Islet of Langerhans (tissue), 1 donor: Measurements from ENCODE around the gene CDK5RAP3.
"Not testable (repeated sequence)": the region's sequence is repeated elsewhere in the genome, so short reads cannot be mapped to it uniquely, and the experiment has no call there.

Source experiments
- FAIRE-seq: peaks from one replicate; lab custom pipeline; 2011; peaks lifted over from hg19 to GRCh38; lab: Jason Lieb, UNC

Gene CDK5RAP3

GRCh38 chr17:47975823-47976205, 4.9 kb downstream of the CDK5RAP3 start:
- no peak for FAIRE-seq

- no peak for FAIRE-seq
Measured at GRCh38 chr17:47978324-47978723, 7.4 kb downstream of the CDK5RAP3 start.

GRCh38 chr17:47980541-47980940, 9.6 kb downstream of the CDK5RAP3 start:
- FAIRE-seq: no peak

GRCh38 chr17:47981462-47981861, 10.5 kb downstream of the CDK5RAP3 start:
- no peak for FAIRE-seq

GRCh38 chr17:47982091-47982617, 11.2 kb downstream of the CDK5RAP3 start:
- no peak for FAIRE-seq

- FAIRE-seq: no peak
Measured at GRCh38 chr17:47982645-47983390, 11.9 kb downstream of the CDK5RAP3 start.

- no peak for FAIRE-seq
Measured at GRCh38 chr17:47983492-47984223, 12.7 kb downstream of the CDK5RAP3 start.

- FAIRE-seq: no peak
Measured at GRCh38 chr17:47986520-47986919, 15.6 kb downstream of the CDK5RAP3 start.

GRCh38 chr17:47987240-47987835, 16.4 kb downstream of the CDK5RAP3 start:
- no peak for FAIRE-seq

- FAIRE-seq: not testable (repeated sequence)
Measured at GRCh38 chr17:47988445-47988844, 17.5 kb downstream of the CDK5RAP3 start.

- FAIRE-seq: no peak
Measured at GRCh38 chr17:47989159-47989558, 18.2 kb downstream of the CDK5RAP3 start.

- FAIRE-seq: no peak
Measured at GRCh38 chr17:47989700-47990099, 18.8 kb downstream of the CDK5RAP3 start.

- no peak for FAIRE-seq
Measured at GRCh38 chr17:47990962-47991731, 20.2 kb downstream of the CDK5RAP3 start.

GRCh38 chr17:47992216-47992615, 21.3 kb downstream of the CDK5RAP3 start:
- no peak for FAIRE-seq

- no peak for FAIRE-seq
Measured at GRCh38 chr17:47993031-47993564, 22.2 kb downstream of the CDK5RAP3 start.

- no peak for FAIRE-seq
Measured at GRCh38 chr17:47993964-47994363, 23.1 kb downstream of the CDK5RAP3 start.

GRCh38 chr17:47994724-47995123, 23.8 kb downstream of the CDK5RAP3 start:
- no peak for FAIRE-seq

- FAIRE-seq: no peak
Measured at GRCh38 chr17:47995241-47995935, 24.5 kb downstream of the CDK5RAP3 start.

- FAIRE-seq: no peak
Measured at GRCh38 chr17:47996201-47996600, 25.3 kb downstream of the CDK5RAP3 start.

GRCh38 chr17:47997586-47997985, 26.7 kb downstream of the CDK5RAP3 start:
- no peak for FAIRE-seq

GRCh38 chr17:47998044-47998443, 27.1 kb downstream of the CDK5RAP3 start:
- no peak for FAIRE-seq
